Endothelial cell of umbilical vein (primary cell): ENCODE results near the gene FGF2.

Experiments used
- EZH2 ChIP-seq: IDR thresholded peaks from 2 replicates; pipeline ENCODE4 v1.6.1; 2012; ENCODE audit warnings: borderline replicate concordance, low read depth, mild to moderate bottlenecking, moderate library complexity, low read length, inconsistent platforms; ENCODE audit not compliant: severe bottlenecking
- FOS ChIP-seq: IDR thresholded peaks from 2 replicates; pipeline ENCODE4 v1.6.1; 2011; ENCODE audit warnings: mild to moderate bottlenecking, low read length, moderate library complexity, borderline replicate concordance; ENCODE audit not compliant: insufficient read depth
- JUN ChIP-seq: IDR thresholded peaks from 2 replicates; pipeline ENCODE4 v1.6.1; 2011; ENCODE audit warnings: borderline replicate concordance, low read depth; ENCODE audit not compliant: insufficient read length, insufficient read depth
- MYC ChIP-seq: IDR thresholded peaks from one replicate; pipeline ENCODE4 v1.6.1; 2011; ENCODE audit warnings: mild to moderate bottlenecking, low read depth, low read length
- POLR2A ChIP-seq: IDR thresholded peaks from 2 replicates; pipeline ENCODE4 v1.6.1; 2012; ENCODE audit warnings: low read depth, mild to moderate bottlenecking, control low read depth, low read length
- POLR2AphosphoS5 ChIP-seq: IDR thresholded peaks from 2 replicates; pipeline ENCODE4 v1.6.1; 2012; ENCODE audit warnings: low read depth, mild to moderate bottlenecking, control low read depth, low read length, moderate library complexity; ENCODE audit not compliant: insufficient read depth
- TF ChIP-seq, protein P1 (sequence below), 2 donors: IDR thresholded peaks; 1 replicate in 1 of 2; 2 replicates in 1 of 2; pipeline ENCODE4 v1.5.1; 2011; ENCODE audit warnings: low read length in 2 of 2, mild to moderate bottlenecking in 2 of 2, moderate library complexity in 2 of 2, control low read depth in 1 of 2, inconsistent platforms in 1 of 2, low read depth in 1 of 2; ENCODE audit not compliant: insufficient read depth in 1 of 2; ENCODE audit errors: extremely low read depth in 1 of 2
- TF ChIP-seq, protein P2 (sequence below): IDR thresholded peaks from 2 replicates; pipeline ENCODE4 v1.6.1; 2011; ENCODE audit not compliant: insufficient read depth, insufficient read length

DNA sequence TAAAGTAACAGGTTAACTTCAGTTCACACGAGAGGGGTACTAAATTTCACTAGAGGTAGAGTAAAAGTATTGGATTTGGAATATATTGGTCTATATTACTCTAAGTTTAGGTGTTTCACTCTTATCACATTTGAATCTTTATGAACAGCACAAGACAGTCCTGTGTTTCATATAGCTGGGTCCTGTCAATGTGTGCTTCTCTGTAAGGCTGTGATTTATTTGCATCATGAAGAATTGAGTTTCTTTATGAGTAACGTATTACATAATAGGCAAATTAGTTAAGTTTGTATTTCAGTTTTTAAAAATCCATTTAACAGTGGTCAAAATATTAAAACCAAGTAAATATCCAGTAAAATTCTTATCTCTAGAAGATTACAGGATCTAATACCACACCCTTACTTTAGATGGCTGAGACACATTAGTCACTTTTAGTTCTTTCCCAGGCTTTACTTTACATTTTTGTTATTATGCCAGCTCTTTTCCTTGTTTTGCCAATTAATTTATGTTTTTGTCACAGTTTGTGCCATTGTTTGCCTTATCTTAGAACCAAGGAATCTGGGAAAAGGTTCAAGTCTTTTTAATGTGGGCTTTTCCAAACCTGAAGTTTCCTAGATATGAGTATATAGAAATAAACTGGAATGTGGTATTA lies 63.6 kb downstream of the FGF2 start:
- TF ChIP-seq, protein P1, sequence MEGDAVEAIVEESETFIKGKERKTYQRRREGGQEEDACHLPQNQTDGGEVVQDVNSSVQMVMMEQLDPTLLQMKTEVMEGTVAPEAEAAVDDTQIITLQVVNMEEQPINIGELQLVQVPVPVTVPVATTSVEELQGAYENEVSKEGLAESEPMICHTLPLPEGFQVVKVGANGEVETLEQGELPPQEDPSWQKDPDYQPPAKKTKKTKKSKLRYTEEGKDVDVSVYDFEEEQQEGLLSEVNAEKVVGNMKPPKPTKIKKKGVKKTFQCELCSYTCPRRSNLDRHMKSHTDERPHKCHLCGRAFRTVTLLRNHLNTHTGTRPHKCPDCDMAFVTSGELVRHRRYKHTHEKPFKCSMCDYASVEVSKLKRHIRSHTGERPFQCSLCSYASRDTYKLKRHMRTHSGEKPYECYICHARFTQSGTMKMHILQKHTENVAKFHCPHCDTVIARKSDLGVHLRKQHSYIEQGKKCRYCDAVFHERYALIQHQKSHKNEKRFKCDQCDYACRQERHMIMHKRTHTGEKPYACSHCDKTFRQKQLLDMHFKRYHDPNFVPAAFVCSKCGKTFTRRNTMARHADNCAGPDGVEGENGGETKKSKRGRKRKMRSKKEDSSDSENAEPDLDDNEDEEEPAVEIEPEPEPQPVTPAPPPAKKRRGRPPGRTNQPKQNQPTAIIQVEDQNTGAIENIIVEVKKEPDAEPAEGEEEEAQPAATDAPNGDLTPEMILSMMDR (IDR thresholded peaks at IDR 0.05; ENCODE audit: extremely low read depth in 1 of 2, insufficient read depth in 1 of 2, low read depth in 1 of 2, low read length in 2 of 2): no peak
- TF ChIP-seq POLR2AphosphoS5 (no peak), POLR2A (no peak), EZH2 (no peak), JUN (no peak), FOS (no peak), MYC (no peak)
- TF ChIP-seq, protein P2, sequence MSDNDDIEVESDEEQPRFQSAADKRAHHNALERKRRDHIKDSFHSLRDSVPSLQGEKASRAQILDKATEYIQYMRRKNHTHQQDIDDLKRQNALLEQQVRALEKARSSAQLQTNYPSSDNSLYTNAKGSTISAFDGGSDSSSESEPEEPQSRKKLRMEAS: no peak
